T-helper 1 cell treated with Interleukin-12 subunit alpha and Interleukin-12 subunit beta and Interleukin-4 antibody, amounts not matched to agents 30 μg/mL and 1 μg/mL, for 36 hours (primary cell): ENCODE results near the gene ASNSD1.

Experiments used
- H3K27ac Mint-ChIP-seq: one replicate; pipeline ENCODE4 v1.8.0; 2021; ENCODE audit warnings: mild to moderate bottlenecking, mixed read lengths
- H3K27me3 Mint-ChIP-seq: one replicate; pipeline ENCODE4 v1.8.0; 2021; ENCODE audit warnings: low read depth, mixed read lengths
- H3K36me3 Mint-ChIP-seq: one replicate; pipeline ENCODE4 v1.8.0; 2021; ENCODE audit warnings: low read depth, mixed read lengths
- H3K4me1 Mint-ChIP-seq: one replicate; pipeline ENCODE4 v1.8.0; 2021; ENCODE audit warnings: low read depth, mixed read lengths
- H3K4me3 Mint-ChIP-seq: one replicate; pipeline ENCODE4 v1.8.0; 2021; ENCODE audit warnings: mild to moderate bottlenecking, moderate library complexity, mixed read lengths
- H3K9me3 Mint-ChIP-seq: one replicate; pipeline ENCODE4 v1.8.0; 2021; ENCODE audit warnings: mixed read lengths

ASNSD1 gene

DNA sequence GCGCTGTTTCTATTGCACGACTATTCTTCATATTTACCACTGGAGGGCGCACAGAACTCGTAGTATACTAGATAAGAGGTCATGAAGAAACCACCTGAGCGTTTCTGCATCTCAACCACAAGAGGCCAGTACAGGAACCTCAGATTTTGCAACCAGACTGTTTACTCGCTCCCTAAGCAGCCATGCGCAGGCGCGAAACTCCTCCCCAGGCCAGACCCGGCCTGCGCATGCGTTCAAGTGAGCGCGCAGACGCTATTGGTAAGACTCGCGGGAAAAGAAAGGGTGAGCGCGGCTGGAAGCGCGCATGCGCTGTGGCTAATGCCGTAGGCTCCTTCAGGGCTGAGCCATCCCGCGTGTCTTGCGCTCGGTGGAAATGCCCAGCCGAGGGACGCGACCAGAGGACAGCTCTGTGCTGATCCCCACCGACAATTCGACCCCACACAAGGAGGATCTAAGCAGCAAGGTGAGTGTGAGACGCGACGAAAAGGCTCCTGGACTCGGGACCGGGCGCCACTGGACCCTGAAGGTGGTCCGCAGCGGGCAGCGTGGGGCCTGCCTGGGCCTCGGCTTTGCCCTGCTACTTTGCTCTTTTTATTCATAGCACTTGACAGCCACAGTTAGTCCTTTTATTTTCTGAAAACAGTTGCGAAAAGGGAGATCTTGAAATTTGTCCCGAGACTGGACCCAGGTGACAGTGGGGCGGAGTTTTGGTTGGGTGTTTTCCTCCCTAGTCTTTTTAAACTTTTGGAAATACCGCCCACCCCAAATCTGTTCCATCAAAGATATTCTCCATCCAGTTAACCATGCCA is at the start of gene ASNSD1:
ASNSD1 (plus strand) TSS at position 312 of the 809 bp plus-strand sequence. CDS start 4,674 bp downstream, outside the sequence.
- peaks cover 6% of the 10 kb centered on the region for H3K36me3 Mint-ChIP-seq
- H3K4me1 Mint-ChIP-seq: peaks cover 38% of the 10 kb centered on the region
- H3K9me3 Mint-ChIP-seq: no peaks in the 10 kb centered on the region
- no peak within 1 kb of the TSS for H3K4me3 Mint-ChIP-seq
- no peaks in the 10 kb centered on the region for H3K27me3 Mint-ChIP-seq
- no peak within 1 kb of the TSS for H3K27ac Mint-ChIP-seq

DNA sequence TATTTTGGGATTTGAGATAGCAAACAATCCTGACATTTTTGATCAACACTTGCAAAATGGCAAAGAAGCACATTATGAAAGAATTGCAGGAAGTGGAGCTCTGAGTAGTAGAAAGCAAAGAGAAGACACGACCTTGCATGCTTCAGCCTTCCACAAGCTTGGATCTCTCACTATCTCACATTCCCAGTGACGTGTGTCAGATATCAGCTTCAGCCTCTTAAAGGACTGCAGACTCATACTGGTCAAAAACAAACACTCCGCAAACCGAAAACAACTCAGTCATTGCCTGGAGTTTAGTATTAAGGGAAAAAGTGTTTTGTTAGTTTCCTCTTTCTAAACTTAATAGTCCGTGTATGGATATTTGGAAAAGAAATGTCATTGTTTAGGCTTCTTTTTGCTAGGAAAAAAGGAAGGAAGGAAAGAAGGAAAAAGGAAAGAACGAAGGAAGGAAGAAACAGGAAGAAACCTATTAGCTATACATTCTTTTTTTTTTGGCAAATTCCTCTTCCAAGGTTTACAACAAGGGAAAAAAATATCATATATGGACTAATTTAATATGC is 48.1 kb upstream of the ASNSD1 start:
- Mint-ChIP-seq H3K27me3 (no peaks in the 10 kb centered on the region), H3K36me3 (no peaks in the 10 kb centered on the region), H3K4me3 (no peak overlapping the region)

DNA sequence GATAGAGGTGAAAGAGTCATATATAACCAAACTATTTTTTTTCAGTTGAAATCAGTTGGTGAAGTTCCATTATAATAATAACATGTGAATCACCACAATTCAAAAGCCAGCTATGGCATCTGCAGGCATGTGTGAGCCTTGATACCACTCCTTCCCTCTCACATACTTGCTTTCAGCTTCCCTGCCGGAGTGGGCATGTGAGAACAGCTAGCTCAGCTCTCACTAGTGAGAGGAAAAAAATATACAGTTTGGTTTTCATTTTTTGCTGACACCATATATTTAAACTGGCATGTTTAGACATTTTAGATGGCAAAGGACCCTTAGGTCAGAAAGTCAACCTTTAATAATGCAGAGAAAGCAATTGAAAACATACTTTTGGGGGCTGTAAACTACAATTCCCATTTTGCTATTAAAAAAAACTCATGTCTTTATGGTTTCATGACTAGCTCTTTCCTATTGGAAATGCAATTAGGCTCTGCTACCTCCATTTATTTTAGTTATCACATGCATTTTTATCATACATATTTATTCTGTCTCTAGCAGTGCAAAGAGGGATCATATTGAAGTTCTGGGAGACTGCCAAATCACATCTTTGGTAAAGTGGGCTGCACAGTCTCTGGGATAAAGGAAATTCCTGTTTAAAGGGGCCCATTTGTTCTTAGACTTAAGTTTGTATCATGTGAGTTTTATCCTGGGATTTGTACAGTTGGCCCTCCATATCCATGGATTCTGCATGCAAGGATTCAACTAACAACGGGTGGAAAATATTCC is 47.4 kb upstream of the ASNSD1 start:
- Mint-ChIP-seq H3K4me3 (no peak overlapping the region), H3K9me3 (no peaks in the 10 kb centered on the region), H3K27me3 (no peaks in the 10 kb centered on the region), H3K27ac (no peak overlapping the region), H3K4me1 (peaks cover 3% of the 10 kb centered on the region), H3K36me3 (no peaks in the 10 kb centered on the region)

More for the DNA sequence above, 48.1 kb upstream of the ASNSD1 start:
- no peaks in the 10 kb centered on the region for H3K9me3 Mint-ChIP-seq
- peaks cover 3% of the 10 kb centered on the region for H3K4me1 Mint-ChIP-seq
- no peak overlapping the region for H3K27ac Mint-ChIP-seq

DNA sequence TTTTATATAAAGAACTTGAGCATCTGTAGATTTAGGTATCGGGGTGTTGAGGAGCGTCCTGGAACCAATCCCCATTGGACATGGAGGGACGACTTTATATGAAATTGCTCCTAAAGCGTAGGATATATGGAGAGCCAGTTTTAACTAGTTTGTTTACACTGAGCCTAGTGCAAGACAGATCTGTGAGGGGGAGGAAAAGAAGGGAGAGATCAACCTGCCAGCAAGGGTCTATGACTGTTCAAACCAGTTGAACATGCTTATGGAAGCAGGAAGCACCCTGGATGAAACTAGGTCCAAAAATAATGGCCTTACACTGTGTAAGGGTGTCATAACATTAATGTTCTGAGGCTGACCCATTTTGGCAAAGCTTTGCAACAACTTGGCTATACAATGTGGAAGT is 46.7 kb upstream of the ASNSD1 start:
- no peaks in the 10 kb centered on the region for H3K9me3 Mint-ChIP-seq
- no peaks in the 10 kb centered on the region for H3K36me3 Mint-ChIP-seq
- no peak overlapping the region for H3K4me3 Mint-ChIP-seq
- peaks cover 3% of the 10 kb centered on the region for H3K4me1 Mint-ChIP-seq
- no peaks in the 10 kb centered on the region for H3K27me3 Mint-ChIP-seq
- no peak overlapping the region for H3K27ac Mint-ChIP-seq

DNA sequence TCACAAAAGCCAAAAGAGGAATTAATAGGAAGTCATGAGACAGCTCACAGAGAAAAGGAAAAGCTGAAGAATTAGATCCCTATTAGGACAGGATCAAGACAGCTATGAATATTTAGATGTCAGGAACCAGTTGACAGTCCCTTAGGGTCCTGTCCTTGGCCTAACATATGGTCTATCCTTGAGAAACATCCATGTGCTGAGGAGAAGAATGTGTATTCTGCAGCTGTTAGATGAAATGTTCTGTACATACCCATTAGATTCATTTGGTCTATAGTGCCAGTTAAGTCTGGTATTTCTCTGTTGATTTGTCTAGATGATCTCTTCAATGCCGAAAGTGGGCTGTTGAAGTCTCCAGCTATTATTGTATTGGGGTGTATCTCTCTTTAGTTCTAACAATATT is 43.1 kb upstream of the ASNSD1 start:
- Mint-ChIP-seq H3K27ac (no peak overlapping the region), H3K36me3 (no peaks in the 10 kb centered on the region), H3K27me3 (no peaks in the 10 kb centered on the region), H3K9me3 (no peaks in the 10 kb centered on the region), H3K4me1 (peaks cover 1% of the 10 kb centered on the region), H3K4me3 (no peak overlapping the region)

DNA sequence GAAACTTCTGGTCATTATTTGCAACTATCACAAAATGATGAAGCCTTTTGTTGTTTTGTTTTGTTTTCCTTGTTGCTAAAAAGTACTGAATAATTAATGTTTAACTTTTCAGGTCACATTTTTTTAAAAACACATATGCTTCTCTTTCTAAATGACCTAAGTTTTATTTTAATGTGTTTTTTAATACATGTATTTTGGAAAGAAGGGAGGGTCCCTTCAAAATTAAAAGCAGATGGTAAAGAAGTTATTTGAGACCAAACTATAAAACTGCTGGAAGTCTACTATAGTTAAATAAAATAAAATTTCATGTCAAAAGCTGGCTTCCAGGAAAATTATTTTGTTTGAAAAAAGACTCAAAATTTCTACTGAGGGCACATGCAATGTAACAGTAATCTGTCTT is 39.5 kb upstream of the ASNSD1 start:
- H3K36me3 Mint-ChIP-seq: no peaks in the 10 kb centered on the region
- no peak overlapping the region for H3K4me3 Mint-ChIP-seq
- no peaks in the 10 kb centered on the region for H3K9me3 Mint-ChIP-seq
- peaks cover 6% of the 10 kb centered on the region for H3K4me1 Mint-ChIP-seq
- H3K27me3 Mint-ChIP-seq: no peaks in the 10 kb centered on the region
- no peak overlapping the region for H3K27ac Mint-ChIP-seq

DNA sequence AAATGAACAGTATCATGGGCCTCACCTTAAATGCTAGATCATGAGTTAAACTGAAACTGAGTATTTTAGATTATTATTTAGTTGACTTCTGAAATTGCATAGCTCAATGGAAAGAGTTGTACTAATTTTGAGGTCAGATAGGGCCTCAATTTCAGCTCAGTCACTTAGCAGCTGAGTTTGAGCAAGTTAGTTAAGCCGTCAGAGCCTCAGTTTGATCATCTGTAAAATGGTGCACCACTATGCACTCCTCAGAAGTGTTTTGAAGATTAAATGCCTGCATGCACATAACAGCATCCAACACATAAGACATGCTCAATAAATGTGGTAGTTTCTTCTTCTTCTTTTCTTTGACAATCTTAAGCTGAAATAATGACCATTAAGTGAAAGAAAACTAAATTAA is 38.2 kb upstream of the ASNSD1 start:
- H3K9me3 Mint-ChIP-seq: no peaks in the 10 kb centered on the region
- no peak overlapping the region for H3K4me3 Mint-ChIP-seq
- peaks cover 6% of the 10 kb centered on the region for H3K4me1 Mint-ChIP-seq
- H3K36me3 Mint-ChIP-seq: no peaks in the 10 kb centered on the region
- H3K27ac Mint-ChIP-seq: no peak overlapping the region
- H3K27me3 Mint-ChIP-seq: no peaks in the 10 kb centered on the region

DNA sequence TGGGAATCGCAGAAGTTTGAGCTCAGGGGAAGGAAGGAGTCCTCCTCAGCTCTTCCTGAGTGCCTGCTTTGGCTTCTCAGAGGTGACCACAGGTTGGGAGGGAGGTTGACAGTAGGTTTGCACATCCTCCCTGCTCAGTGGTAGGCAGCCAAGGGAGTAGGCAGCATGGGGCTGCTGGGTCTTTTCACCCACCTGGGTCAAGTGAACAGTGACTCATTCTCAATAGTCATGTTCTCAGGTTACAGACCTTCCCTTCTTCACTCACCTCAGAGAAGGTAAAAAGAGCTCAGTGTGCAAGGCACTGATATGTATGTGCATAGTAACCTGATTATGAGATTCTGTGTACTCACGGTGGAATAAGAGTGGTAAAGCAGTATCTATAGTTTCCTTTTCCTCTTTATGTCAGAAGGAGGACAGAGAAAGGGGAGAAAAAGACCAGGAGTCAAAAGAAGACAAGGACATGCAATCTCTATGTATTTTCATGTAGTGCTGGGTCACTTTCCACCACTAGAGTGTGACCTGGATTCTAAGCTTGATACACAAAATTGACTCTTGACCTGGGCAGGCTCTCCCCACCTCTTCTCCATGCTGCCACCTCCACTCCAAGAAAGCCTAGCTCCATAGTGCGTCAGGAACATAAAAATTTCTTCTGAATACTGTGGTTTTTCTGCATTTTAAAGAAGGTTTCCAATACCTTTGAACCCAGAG is 36.5 kb upstream of the ASNSD1 start:
- Mint-ChIP-seq H3K4me1 (peaks cover 6% of the 10 kb centered on the region), H3K4me3 (no peak overlapping the region), H3K36me3 (no peaks in the 10 kb centered on the region), H3K27ac (no peak overlapping the region), H3K27me3 (no peaks in the 10 kb centered on the region), H3K9me3 (no peaks in the 10 kb centered on the region)

DNA sequence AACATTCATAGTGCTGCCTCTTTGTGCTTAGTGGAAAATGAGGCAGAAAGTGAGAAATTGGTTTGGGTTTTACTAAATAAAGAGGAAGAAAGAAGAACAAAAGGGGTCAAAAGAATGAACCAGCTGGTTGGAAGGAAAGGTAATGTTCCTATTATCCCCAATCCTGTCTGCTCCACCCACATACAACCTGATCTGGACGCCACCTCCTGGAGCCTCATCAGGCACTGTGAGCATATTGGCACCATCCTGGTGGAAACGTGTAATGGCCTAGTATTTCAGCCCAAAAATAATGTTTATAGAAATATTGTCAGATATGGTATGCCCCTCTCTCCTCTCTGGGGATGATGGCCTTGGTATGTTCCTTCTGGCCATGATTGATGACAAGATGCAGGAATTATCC is 35.6 kb upstream of the ASNSD1 start:
- H3K9me3 Mint-ChIP-seq: no peaks in the 10 kb centered on the region
- H3K36me3 Mint-ChIP-seq: no peaks in the 10 kb centered on the region
- H3K4me3 Mint-ChIP-seq: no peak overlapping the region
- no peak overlapping the region for H3K27ac Mint-ChIP-seq
- no peaks in the 10 kb centered on the region for H3K27me3 Mint-ChIP-seq
- H3K4me1 Mint-ChIP-seq: peaks cover 6% of the 10 kb centered on the region

DNA sequence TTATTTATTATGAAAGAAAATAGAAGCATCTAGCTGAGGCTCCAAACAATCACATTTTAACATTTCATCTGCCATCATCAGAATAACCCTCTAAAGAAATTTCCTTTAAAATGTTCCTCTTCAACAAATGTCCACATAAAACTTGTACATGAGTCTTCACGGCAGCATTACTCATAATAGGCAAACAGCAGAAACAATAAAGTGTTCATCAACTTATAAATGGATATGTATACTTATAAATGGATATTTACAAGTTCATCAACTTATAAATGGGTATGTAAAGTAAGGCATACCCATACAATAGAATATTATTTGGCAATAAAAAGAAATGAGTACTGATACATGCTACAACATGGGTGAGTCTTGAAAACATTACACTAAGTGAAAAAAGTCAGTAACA is 33.5 kb upstream of the ASNSD1 start:
- Mint-ChIP-seq H3K27me3 (no peaks in the 10 kb centered on the region), H3K4me1 (peaks cover 6% of the 10 kb centered on the region), H3K36me3 (no peaks in the 10 kb centered on the region), H3K4me3 (no peak overlapping the region), H3K9me3 (no peaks in the 10 kb centered on the region), H3K27ac (no peak overlapping the region)

DNA sequence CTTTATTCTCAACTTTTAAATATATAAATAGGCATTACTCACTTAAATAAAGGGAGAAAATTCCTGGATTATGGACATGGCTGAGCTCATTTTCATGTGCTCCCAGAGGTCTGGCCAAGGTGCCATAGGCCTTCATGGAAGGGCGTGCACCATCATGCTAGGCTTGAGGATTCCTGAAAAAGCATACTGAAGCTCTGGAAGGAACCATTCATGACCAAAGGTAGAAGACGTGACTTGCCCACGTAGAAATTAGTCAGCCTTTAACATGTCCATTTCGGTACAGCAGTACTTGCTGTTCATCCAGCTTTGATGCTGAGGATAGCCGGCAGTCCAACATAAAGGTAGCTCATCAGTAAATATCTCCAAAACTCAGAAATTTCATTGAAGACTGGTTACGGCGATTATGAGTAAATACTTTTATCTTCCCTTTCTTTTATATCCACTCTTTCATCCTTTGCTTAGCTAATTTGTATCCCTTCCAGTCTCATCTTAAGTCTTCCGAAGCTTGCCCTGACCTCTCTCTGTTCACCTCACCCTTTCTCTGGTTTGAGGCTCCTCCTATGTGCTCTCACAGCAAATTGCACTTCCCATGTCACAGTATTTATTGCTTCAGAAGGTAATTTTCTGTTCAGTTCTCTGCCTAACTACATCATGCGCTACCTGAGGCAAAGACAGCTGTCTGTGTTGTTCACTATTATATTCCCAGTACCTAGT is 32.3 kb upstream of the ASNSD1 start:
- Mint-ChIP-seq H3K4me3 (no peak overlapping the region), H3K27me3 (no peaks in the 10 kb centered on the region), H3K9me3 (no peaks in the 10 kb centered on the region), H3K27ac (no peak overlapping the region), H3K4me1 (peaks cover 6% of the 10 kb centered on the region), H3K36me3 (no peaks in the 10 kb centered on the region)

DNA sequence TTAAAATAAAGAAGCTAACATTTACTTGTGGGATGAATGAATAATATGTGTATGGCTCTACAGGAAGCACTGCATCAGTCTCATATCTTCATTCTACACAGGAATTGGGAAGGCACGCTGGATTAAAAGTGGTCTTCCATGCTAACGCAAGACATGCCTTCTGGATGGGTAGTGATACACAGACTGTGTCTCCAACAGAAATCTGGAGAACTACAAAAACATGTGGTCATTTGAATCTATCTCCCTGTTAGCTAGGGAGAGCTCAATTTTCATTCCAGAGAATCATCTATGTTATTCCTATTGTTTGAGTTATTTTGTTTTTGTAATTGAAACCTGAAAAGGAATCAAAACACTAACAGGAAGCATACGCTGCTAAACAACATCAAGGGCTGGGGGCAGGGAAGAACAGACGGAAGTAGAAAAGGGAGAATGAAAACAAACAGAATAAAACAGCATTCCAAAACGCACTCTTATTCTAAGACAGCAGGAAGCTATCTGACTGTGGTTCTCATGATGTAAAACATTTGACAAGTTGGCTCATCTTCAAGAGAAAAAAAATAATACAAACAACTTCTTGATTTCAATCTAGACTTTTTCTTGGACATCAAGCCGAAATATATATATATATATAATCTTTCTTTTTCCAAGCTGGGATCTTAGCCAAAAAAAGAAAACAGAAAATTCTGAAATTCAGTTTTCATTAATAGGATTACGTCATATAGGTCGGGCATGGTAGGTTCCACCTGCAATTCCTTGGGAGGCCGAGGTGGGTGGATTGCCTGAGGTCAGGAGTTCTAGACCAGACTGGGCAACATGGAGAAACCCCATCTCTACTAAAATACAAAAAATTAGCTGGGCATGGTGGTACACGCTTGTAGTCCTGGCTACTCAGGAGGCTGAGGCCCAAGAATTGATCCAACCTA is 31.5 kb upstream of the ASNSD1 start:
- Mint-ChIP-seq H3K4me1 (peaks cover under 1% of the 10 kb centered on the region), H3K27ac (no peak overlapping the region), H3K27me3 (no peaks in the 10 kb centered on the region), H3K36me3 (no peaks in the 10 kb centered on the region), H3K9me3 (no peaks in the 10 kb centered on the region), H3K4me3 (no peak overlapping the region)

DNA sequence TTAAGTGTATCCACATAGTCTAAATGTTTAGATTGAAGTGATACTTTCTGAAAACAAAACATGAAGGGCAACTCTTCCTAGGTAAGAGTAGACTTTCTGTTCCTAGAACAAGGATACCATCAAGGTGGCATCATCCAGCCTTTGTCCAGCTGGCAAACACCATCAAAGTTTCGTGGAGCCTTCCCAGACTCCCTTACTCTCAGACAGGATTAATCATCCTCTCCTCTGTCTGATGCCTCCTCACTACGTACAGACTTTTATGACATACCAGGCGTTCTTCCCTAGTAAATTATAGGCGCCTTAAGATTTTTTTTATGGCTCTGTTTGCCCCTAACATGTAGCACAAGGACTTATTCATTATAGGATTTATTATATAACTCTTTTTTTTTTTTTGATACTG is 29.4 kb upstream of the ASNSD1 start:
- H3K9me3 Mint-ChIP-seq: no peaks in the 10 kb centered on the region
- no peak overlapping the region for H3K27ac Mint-ChIP-seq

More for the DNA sequence above, 29.4 kb upstream of the ASNSD1 start:
- Mint-ChIP-seq H3K27me3 (peaks cover 4% of the 10 kb centered on the region), H3K4me3 (no peak overlapping the region), H3K4me1 (no peaks in the 10 kb centered on the region), H3K36me3 (no peaks in the 10 kb centered on the region)
